ENCODE measurements around the gene TWIST2. TPM values are rescaled to one million over a fixed set of nuclear protein-coding genes. Genes with fewer than 3 reads are reported as not detected.

TWIST2 gene
- total RNA-seq, 1 donor from 2014 or later: 0.83 TPM

DNA sequence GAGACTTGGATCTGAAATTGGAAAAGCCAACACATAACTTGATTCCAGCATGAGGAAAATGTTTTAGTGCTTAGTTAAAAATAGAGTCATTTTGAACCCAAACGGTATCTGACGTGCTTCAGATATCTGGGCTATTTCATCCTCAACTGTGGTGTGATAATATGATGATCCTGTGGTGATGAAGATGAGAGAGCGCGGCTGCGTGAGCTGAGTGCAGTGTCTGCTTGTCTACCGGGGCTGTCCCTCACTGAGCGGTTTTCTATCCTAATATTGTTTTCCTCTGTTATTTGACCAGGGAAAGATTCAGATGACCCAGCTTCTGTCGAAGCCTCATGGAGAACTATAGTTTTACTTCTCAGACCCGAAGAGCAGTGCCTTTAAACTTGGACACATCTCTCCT, 5.8 kb downstream of the TWIST2 start:
- intact Hi-C loops (cut with DNase I): no loop called here
- no peak for DNase-seq (ENCODE audit: low spot score)

DNA sequence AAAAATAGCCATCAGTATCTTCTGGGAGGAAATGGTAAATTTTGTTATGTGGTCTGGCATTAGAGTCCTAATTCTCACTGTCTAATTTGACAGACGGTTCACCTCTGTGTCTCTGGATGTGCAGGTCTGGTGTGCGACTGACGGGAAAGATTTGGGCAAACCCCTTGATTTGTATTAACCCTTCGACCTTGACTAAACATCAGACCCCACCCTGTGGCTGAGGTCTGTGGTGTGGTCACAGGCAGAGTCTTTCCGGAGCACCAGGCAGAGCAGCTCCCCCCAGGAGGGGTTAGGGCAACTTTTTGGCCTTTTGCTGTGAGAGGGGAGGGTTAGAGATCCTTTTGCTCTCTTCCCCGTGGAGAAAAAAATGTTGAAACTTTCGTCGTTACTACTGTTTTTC, 6.4 kb downstream of the TWIST2 start:
- no peak for DNase-seq (ENCODE audit: low spot score)
- intact Hi-C loops (cut with DNase I): no loop called here

DNA sequence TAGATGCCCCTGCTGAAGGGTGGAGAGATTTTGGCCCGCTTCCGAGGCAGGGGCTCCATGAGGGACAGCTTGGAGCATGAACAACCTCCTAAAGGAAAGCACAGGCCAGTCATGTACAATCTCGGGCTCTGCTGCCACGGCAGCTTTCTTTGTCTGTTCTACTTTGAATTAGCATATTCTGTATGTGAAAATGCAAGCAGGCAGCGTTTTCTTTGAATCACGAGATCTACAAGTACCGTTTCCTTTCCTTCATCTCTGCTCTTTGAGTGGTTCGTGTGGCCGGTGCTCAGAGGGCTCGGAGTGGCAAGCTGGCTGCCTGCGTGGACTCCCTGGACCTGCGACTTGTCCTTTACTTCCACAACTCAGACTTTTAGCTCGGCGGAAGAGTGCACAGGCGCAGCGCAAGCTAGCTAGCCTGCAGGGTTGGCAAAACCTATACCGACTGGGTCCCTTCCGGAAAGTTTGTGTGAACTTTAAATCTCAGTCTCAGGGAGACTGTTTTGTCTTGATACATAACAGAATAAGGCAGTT, 6.9 kb downstream of the TWIST2 start:
- no peak for DNase-seq (ENCODE audit: low spot score)
- intact Hi-C loops (cut with DNase I): no loop called here

DNA sequence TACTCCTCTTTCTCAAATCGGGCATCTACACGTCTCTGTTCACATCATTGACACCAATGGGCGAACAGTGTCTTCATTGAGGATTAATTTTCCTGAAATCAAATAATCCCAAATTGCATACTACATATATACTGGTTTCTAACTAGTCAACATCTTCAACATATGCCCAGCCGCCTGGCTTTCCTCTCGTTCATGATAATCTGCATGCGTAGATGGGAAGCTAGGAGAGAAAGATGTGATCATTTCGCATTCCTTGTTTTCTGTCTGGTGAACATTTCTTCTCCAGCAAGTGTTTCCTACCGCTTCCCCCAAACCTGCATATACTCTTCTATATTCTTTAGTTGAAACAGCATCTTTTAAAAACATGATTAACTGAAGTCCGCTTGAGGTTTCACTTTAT, 7.4 kb downstream of the TWIST2 start:
- no peak for DNase-seq (ENCODE audit: low spot score)
- intact Hi-C loops (cut with DNase I): no loop called here

DNA sequence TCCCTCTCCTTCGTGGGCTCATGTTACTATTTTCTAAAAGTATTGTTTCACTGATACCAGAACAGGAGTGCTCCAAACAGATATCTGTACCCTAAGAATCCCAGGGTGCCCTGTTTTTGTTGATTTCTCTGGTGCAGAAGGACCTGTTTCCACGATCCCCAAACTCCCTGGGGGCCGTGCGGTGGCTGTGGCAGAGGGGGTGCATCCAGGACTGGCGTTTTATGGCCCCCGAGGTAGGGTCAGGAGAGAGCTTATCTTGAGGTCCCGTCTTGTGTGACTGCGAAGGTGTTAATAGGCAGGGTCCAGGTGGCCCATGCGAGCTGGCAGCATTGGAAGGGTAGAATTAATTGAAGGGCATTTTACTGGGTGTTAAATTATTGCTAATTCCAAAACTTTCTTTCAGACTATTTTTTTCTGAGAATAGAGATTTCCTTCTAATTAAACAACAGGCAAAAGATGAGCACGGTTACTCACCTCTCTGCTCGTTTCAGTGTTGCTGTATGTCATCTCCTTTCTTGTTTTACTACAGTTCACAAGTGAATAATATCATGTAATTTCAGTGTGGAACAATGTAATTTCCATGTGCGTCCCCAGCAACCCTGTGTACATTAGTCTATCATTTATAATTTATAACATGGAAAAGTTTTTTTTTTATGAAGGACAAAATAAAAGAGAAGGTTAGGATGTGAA, 8.2 kb downstream of the TWIST2 start:
- DNase-seq (ENCODE audit: low spot score): no peak
- intact Hi-C loops (cut with DNase I): no loop called here

DNA sequence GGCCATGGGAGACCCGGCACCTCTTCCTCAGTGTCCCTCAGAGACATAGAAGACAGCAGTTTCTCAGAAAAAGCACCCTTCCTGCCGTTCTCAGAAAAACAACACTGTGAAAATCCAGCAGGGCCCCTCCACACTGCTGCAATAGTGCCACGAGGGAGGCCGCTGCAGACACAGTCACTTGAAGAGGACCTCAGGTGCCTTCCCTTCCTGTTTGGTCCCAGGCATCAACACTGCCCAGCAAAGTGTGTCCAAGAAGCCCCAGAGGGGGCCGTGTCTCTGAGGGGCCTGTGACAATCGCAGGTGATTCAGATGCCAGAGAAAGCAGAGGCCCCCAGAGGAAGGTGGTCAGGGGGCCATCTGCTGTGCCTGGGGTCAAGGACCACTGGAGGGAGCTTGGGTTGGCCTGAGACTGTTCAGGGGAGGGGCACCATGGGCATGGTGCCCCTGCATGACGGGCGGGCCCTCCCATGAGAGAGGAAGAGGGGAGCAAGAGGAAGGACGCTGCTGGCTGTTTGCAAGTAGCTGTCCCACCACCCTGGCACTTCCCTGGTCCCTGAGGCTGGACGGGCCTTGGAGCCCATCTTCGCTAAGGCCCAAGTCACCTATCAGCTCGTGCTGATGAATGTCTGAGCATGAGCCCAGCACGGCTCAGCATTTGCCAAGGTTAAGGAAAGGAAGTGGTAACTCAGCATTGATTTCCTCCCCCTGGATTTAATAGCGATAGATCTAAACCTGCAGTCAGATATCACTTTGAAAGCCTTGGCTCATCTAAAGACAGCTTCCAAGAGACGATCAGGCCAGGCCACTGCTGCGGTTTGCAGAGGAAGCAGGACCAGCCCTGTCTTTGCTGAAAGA, 9.1 kb downstream of the TWIST2 start:
- DNase-seq (ENCODE audit: low spot score): no peak
- intact Hi-C loops (cut with DNase I): no loop called here

DNA sequence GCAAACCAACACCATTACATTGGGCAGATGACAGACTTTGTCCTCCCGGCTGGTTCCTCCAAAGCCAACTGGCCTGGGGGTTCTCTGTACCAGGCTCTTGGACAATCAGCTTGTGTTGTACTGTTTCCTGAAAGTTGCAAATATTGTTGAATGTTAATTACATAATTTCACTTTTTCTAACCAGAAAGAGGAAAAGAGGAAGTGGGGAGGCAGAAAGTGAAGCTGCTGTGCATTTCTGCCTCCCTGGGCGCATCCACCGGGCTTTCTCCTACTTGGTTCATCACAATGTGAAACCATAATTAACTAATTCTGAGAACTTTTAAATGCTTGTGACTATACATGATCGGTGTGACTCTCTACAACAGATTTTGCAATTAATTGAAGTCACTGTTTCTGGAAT, 10.1 kb downstream of the TWIST2 start:
- DNase-seq (ENCODE audit: low spot score): no peak
- intact Hi-C loops (cut with DNase I): no loop called here

DNA sequence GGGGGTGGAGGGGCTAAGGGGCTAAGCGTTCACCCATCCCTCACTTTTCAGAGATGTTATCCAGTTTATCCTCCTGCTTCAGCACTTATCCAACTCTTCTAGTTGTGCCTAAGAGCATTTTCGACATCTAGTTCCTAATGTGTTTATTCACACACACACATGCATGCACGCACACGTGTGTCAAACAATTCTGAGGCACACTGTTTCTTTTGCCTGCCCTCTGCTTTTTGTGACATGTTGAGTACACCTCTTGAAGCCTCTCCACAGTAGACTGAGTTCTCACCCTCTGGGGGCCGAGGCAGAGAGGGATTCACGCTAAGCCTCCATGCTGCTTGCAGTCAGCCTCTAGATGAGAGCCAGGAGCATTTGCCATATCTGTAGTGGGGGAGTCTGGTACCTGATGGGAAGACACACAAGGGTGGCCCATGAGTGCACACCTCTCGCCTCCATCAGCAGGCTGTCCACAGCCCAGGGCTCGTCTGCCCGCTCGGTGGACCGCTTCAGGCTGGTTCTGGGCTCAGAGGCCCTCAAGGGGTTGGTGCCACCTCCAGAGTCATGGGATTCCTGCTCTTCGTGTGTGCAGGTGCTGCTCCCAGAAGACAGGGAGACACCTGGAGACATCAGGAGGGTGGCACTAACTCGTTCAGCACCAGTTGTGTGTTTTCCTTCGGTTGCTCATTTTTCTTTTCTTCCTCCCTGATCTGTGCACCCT, 11.9 kb downstream of the TWIST2 start:
- intact Hi-C loops (cut with DNase I): no loop called here
- no peak for DNase-seq (ENCODE audit: low spot score)

DNA sequence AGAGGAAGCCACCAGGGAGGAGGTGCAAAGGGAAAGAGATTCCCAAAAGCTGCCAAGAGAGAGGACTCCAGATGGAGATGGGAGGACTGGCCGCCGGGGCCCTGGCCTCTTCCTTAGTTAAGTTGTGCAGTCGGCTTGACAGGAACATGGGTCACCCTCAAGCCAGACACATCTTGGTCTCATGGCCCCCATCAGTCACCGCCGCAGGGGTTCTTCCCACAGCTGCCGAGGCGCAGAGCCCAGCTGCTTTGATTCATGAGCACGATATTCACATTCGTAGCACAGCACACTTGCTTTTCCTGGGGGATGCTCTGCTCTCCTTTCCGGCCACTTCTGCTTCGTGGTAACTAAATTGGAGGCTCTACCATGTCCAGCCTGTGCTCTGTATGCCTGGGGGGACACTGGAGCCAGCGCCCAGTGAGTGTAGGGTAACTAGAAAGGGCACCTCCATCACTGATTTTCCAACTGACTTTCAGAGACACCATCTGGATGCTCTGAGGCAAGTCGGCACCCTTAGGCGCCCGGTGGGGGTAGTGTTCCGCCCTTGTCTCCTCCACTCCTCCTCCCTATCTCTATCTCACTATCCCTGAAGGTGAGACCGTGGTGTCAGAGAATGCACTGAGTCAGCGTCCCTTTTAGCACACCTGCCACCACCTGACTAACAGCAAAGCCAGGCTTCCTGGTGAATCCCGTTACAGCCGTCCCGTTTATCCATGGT, 13.3 kb downstream of the TWIST2 start:
- peak; percentile 36 for DNase-seq (ENCODE audit: low spot score)
- intact Hi-C loops (cut with DNase I): no loop called here

DNA sequence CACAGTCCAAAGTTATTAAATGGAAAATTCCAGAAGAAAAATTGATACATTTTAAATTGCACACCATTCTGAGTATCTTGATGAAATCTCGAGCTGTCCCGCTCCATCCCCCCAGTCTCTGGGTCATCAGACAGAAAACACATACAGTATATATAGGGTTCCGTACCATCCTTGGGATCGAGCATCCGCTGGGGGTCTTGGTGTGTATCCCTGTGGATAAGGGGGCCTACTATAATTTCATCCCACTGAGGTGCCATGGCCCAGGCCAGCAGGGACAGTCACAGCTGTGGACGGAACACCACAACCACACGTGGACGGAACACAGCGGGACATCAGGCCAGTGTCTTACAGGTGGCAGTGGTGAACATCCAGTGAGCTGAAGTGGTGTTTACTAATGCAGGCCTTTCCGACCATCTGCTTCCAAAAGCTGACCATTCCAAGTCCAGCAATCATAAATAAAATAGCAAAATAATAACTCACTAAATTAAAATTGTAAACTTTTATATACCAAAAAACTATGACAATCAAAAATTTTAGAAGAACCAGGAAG, 14.0 kb downstream of the TWIST2 start:
- peak; percentile 50 for DNase-seq (ENCODE audit: low spot score)
- intact Hi-C loops (cut with DNase I): no loop called here

DNA sequence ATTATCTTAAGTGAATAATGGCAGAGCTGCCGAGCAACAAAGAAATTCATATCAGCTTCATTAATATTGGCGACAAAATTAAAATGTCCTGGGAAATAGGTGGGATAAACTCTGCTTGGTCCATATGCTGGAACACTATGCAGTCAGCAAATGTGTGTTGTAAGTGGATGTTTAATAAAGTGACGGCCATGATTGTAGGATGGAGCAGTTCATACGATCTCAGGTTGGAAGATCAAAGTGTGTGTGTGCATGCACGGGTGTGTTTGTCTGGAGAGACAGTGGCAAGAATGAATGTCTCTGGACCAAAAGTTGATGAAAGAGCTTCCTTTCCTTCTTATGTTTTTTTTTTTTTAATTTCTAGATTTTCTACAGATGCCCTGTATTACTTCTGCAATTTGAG, 14.8 kb downstream of the TWIST2 start:
- intact Hi-C loops (cut with DNase I): no loop called here
- DNase-seq (ENCODE audit: low spot score): no peak

DNA sequence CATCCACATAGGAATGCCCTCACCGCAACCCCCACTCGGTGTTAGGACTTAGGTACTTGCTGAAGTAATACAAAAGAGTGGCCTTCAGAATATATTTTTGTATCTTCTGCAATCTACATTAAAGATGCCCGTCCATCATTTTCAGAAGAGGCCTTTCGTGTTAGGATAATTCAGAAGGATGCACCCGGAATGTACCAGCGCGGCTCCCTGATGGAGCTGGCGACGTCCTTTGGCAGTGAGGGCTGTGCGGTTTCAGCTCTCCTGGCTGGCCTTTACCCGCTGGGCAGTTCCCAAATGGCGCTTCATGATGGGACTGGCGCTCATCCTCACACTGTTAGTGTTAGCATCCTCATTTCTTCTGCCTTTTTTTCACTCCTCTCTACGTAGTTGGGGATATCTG, 15.3 kb downstream of the TWIST2 start:
- intact Hi-C loops (cut with DNase I): no loop called here
- DNase-seq (ENCODE audit: low spot score): no peak

DNA sequence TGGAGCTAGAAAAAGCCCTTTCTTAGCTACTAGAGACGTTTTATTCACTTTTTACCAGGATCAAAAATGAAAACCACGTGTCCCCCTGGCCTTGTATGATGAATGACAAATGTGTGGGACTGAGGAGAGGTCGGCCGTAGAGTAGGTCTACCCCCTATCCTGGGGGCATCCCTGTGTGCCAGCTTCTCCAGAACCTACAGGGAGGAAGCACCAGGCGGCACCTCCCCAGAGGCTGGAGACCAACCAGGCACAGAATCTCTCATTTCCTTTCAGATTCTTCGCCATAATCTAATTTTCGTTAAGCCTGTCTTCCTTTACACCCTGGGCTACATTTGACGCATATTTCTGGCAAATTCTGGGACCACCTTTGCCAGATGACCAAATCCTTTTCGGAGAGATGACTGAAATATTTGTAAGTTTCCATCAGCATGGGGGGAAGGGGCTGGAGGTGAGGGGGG, 15.9 kb downstream of the TWIST2 start:
- no peak for DNase-seq (ENCODE audit: low spot score)
- intact Hi-C loops (cut with DNase I): no loop called here

DNA sequence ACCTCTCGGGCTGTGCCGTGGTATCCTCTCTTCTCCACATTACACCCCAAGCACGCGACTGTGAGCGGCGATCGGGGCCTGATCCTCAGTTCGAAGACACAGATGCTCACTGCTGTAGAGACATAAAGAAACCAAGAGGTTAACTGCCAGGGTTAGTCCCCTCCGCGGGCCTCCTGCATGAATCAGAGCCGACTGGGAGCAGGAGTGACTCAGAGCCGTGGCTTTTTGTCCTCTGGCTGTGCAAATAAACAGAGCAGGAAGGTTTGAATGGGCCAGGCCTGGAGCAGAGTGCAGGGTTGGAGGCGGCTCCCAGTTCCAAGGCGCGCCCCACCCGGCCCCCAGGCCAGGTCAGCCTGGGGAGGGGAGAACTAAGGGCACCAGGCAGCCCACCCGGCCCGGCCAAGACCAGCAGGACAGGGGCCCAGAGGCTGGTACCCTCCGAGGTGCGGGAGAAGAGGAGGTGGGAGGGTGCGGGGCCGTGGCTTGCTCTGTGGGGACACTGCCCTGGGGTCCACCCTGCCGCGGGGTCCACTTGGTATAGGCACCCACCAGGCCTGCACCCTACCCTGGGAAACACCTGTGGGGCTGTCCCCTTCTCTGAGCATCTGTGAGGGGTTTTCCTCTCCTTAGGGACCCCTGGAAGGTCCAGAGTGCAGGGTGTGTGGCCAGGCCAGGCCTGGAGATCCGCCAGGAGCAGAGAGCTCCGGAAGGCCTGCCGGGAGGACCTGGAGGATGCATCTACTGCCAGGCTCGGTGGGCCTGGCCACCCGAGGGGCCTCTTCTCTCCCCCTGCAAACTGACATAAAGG, 16.5 kb downstream of the TWIST2 start:
- intact Hi-C loops (cut with DNase I): no loop called here
- DNase-seq (ENCODE audit: low spot score): peak; percentile 86

DNA sequence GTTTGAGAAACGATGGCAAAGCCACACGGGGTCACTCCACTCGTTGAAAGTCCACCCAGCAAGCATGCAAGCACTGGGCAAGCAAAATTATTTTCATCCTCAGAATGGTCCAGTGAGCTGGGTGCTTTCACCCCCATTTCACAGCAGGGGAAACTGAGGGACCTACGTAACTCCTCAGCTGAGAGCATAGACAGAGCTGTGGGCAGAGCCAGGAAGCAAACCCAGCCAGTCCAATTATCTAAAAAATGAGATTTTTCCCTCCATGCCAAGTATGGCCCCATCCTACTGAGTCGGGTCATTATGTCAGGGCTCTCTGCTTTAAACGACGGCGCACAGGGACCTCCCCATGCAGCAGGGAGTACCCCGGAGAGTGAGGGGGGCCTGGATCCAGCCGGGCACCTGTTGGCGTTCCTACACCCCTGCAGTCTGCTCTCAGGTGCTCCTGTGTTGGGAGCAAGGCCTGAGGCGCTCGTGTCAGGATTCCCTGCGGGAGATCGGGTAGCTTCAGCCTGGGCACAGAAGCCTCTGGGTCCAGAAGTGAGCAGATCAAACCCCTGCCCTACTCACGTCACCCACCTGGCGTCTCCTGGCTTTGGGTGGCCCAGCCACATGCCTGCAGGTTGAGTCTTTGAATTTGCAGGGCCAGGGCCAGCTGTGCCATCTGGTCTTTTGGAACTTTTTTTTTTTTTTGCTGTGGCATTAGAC, 17.3 kb downstream of the TWIST2 start:
- intact Hi-C loops (cut with DNase I): no loop called here
- DNase-seq (ENCODE audit: low spot score): peak; percentile 51

DNA sequence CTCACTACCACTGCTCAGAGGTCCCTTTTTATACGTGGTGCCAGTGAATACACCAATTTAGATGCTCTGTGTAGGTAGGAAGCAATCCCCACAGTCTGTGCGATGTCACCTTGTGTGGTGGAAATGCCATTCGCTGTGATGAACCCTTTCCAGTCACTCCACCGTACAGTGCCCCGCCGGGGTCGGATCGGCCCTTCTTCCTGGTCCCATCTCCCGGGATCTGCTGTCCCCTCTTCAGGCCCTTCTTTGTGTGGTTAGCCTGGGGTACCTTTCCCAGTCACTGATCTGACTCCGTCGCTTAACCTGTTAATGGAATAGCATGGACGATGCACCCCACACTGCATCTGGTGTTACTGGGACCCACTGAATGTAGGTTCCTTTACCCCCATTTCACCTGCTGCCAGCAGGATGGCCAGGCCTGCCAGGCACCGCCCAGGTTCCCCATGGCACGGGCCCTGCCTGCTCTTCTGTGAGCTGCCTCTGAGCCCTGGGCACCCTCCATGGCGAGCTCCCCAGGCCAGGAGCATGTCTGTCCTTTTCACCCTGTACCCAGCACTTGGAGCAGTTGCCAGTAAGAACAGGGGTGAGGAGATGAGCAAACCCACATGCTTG, 18.0 kb downstream of the TWIST2 start:
- DNase-seq (ENCODE audit: low spot score): peak; percentile 57
- intact Hi-C loops (cut with DNase I): no loop called here

DNA sequence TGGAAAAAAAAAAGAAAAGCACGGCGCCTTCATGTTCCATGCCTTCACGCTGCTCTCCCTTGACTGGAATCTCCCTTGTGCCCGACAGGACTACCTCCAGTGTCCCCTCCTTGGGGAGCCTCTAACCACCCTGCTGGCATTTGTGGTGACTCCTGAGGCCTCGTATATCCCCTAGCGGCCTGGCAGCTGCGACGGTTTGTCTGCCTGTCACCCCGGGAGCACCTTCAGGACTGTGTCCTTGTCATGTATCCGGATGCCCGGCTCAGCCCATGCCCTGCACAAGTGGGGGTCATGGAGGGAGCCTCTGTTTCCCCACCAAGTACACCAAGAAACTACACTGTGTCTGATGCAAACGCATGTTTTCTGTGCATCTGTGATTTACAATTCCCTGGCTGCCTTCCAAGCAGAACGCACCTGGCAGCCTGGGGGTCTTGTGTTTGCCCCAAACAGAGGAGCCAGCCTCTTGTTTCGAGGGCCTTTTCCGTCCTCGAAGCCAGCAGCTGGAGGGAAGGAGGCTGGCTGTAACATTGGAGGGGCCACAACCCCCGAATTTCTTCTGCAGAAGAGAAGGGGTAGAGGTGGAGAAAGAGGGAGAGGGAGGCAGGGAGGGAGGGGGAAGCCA, 18.9 kb downstream of the TWIST2 start:
- intact Hi-C loops (cut with DNase I): no loop called here
- peak; percentile 44 for DNase-seq (ENCODE audit: low spot score)
